AG09309 (cell line): ENCODE data around the gene MAP4.

Experiments used
- DNase-seq: peaks from one replicate; pipeline ENCODE4 v3.0.0-alpha.2; 2010; ENCODE audit warnings: low read depth
- H3K4me3 ChIP-seq: 2 replicates; pipeline ENCODE4 v1.5.1; 2011; ENCODE audit warnings: mild to moderate bottlenecking, low read depth, low read length, moderate library complexity; ENCODE audit not compliant: control insufficient read depth
- CTCF ChIP-seq: IDR thresholded peaks from 2 replicates; pipeline ENCODE4 v1.5.1; 2011; ENCODE audit warnings: mild to moderate bottlenecking, low read depth, low read length, inconsistent platforms; ENCODE audit not compliant: insufficient read depth, control insufficient read depth; ENCODE audit errors: missing control alignments

Gene MAP4

GRCh38 chr3:47980795-47981194 is 35.4 kb downstream of the MAP4 start:
- no peak overlapping the region for H3K4me3 ChIP-seq
- no peak for DNase-seq
- TF ChIP-seq CTCF = no peak

GRCh38 chr3:47979070-47979469 is 37.1 kb downstream of the MAP4 start:
- no peak for DNase-seq
- no peak overlapping the region for H3K4me3 ChIP-seq
- no peak for TF ChIP-seq CTCF

- no peak for TF ChIP-seq CTCF
- DNase-seq = no peak
- no peak overlapping the region for H3K4me3 ChIP-seq
Observed at GRCh38 chr3:47978386-47978785, 37.8 kb downstream of the MAP4 start.

GRCh38 chr3:47976135-47976732 is 40.0 kb downstream of the MAP4 start:
- DNase-seq = no peak
- no peak overlapping the region for H3K4me3 ChIP-seq
- no peak for TF ChIP-seq CTCF

- no peak overlapping the region for H3K4me3 ChIP-seq
- no peak for TF ChIP-seq CTCF
- no peak for DNase-seq
Observed at GRCh38 chr3:47974974-47975470, 41.2 kb downstream of the MAP4 start.

GRCh38 chr3:47971081-47971480 is 45.1 kb downstream of the MAP4 start:
- DNase-seq = no peak
- no peak for TF ChIP-seq CTCF
- no peak overlapping the region for H3K4me3 ChIP-seq
